NK-92 treated with Interleukin-12 subunit alpha and Interleukin-12 subunit beta, amount 100 ng/mL, for 24 hours (cell line): ENCODE results near the gene TCN1.

Experiments
- DNase-seq: peaks from one replicate; lab custom pipeline; 2025; lab: John Stamatoyannopoulos, UW

Gene TCN1

DNA sequence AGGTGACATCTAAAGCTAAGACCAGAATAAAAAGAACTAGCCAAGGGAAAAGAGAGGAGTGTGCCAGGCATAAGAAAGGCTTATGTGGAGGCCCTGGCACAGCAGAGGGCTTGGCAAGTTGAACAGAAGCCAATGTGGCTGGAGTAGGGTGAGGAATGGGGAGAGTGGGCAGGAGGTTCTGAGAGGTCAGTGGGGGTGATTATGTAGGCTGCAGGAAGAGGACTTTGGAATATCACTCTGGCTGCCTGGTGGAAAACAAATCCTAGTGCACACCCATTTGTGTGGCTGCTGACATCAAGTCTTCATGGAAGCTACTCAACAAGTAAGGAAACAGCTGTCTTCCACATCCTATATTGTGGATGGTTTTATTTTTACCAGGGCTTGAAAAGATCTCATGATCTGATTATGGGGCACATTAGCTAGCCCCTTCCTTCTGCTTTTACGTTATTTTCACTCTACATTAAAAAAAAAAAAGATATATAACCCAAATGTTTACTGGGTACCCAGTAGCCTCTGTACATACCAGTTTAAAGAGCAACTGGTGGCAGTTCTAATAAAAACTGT lies 59.2 kb downstream of the TCN1 start:
- DNase-seq, result no peak

DNA sequence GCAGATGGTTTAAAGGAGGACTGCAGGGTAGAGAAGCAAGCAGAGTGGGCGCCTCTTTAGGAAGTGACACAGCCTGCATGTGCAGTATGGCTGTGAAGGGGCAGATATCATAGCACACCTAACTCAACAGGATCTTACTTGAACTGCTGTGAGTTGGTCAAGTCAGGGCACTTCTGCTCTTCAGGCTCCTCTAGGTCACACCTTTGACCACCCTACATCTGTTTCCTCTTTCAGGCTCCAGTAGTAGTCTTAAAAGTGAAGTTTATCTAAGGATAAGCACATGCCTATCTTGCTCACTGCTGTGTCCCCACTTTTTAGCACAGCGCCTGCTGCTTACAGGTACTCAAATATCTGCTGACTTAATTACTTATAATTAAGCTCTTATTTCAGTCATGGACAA lies 62.2 kb downstream of the TCN1 start:
- no peak for DNase-seq
